ENCODE results near the gene ENAH.

- no peak for TF ChIP-seq CTCF (IDR thresholded peaks at IDR 0.05)
- TF ChIP-seq POLR2A (IDR thresholded peaks at IDR 0.05), result no peak
These were observed 176.4 kb downstream of the ENAH start for GRCh38 chr1:225476538-225476988.

Measured in esophagus squamous epithelium (tissue), 4 donors.